ENCODE measurements around the gene MKNK2.

MKNK2 gene

DNA sequence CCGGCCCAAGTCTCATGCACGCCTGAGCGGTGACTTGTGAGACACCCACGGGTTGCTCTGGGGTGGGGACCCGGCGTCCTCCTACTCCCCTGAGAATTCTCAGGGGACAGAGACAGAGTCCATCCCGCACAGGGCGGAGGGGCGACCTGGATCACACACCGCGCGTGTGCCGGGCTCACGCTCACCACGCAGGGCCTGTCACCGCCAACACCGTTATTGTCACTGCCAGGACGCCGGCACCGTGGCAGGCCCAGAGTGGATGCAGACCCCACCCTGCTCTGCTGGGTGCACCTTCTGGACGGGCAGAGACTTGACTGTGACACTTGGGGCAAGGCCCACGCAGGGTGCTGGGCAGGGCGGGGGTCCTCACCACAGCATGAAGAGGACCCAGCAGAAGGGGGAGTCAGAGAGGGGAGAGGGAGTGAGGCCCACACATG, 28.8 kb upstream of the MKNK2 start:
- no peak for TF ChIP-seq TEAD4 (IDR thresholded peaks at IDR 0.05)
- TF ChIP-seq ZBTB7A (IDR thresholded peaks at IDR 0.05; ENCODE audit: low read depth): no peak
- TF ChIP-seq, protein P1, sequence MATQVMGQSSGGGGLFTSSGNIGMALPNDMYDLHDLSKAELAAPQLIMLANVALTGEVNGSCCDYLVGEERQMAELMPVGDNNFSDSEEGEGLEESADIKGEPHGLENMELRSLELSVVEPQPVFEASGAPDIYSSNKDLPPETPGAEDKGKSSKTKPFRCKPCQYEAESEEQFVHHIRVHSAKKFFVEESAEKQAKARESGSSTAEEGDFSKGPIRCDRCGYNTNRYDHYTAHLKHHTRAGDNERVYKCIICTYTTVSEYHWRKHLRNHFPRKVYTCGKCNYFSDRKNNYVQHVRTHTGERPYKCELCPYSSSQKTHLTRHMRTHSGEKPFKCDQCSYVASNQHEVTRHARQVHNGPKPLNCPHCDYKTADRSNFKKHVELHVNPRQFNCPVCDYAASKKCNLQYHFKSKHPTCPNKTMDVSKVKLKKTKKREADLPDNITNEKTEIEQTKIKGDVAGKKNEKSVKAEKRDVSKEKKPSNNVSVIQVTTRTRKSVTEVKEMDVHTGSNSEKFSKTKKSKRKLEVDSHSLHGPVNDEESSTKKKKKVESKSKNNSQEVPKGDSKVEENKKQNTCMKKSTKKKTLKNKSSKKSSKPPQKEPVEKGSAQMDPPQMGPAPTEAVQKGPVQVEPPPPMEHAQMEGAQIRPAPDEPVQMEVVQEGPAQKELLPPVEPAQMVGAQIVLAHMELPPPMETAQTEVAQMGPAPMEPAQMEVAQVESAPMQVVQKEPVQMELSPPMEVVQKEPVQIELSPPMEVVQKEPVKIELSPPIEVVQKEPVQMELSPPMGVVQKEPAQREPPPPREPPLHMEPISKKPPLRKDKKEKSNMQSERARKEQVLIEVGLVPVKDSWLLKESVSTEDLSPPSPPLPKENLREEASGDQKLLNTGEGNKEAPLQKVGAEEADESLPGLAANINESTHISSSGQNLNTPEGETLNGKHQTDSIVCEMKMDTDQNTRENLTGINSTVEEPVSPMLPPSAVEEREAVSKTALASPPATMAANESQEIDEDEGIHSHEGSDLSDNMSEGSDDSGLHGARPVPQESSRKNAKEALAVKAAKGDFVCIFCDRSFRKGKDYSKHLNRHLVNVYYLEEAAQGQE (IDR thresholded peaks at IDR 0.05; ENCODE audit: low read depth): no peak
- no peak for TF ChIP-seq EP300 (IDR thresholded peaks at IDR 0.05; ENCODE audit: borderline replicate concordance)
- no peak for TF ChIP-seq NFIC (IDR thresholded peaks at IDR 0.05)
- TF ChIP-seq TCF12 (IDR thresholded peaks at IDR 0.05; ENCODE audit: low read depth): no peak
- no peak for TF ChIP-seq MAX (IDR thresholded peaks at IDR 0.05)
- no peak for TF ChIP-seq CREB1 (IDR thresholded peaks at IDR 0.05; ENCODE audit: low read depth)
- no peak for TF ChIP-seq FOXM1 (IDR thresholded peaks at IDR 0.05; ENCODE audit: borderline replicate concordance, low read depth)
- TF ChIP-seq TAF1 (IDR thresholded peaks at IDR 0.05; ENCODE audit: low read depth): no peak
- TF ChIP-seq CEBPB (IDR thresholded peaks at IDR 0.05): no peak
- TF ChIP-seq RAD21 (IDR thresholded peaks at IDR 0.05; ENCODE audit: low read depth): no peak
- no peak for TF ChIP-seq YY1 (IDR thresholded peaks at IDR 0.05; ENCODE audit: low read depth)
- no peak for TF ChIP-seq EGR1 (IDR thresholded peaks at IDR 0.05)
- no peak for TF ChIP-seq USF1 (IDR thresholded peaks at IDR 0.05)

GRCh38 chr19:2079076-2079864, 28.2 kb upstream of the MKNK2 start:
- TF ChIP-seq EP300 (IDR thresholded peaks at IDR 0.05; ENCODE audit: borderline replicate concordance) (no peak), ZBTB7A (IDR thresholded peaks at IDR 0.05; ENCODE audit: low read depth) (no peak), TAF1 (IDR thresholded peaks at IDR 0.05; ENCODE audit: low read depth) (no peak), TEAD4 (IDR thresholded peaks at IDR 0.05) (no peak), CEBPB (IDR thresholded peaks at IDR 0.05) (no peak), MAX (IDR thresholded peaks at IDR 0.05) (no peak), EGR1 (IDR thresholded peaks at IDR 0.05) (no peak), CREB1 (IDR thresholded peaks at IDR 0.05; ENCODE audit: low read depth) (no peak), FOXM1 (IDR thresholded peaks at IDR 0.05; ENCODE audit: borderline replicate concordance, low read depth) (no peak), TCF12 (IDR thresholded peaks at IDR 0.05; ENCODE audit: low read depth) (no peak), USF1 (IDR thresholded peaks at IDR 0.05) (no peak), NFIC (IDR thresholded peaks at IDR 0.05) (no peak), YY1 (IDR thresholded peaks at IDR 0.05; ENCODE audit: low read depth) (no peak)
- TF ChIP-seq, protein P1 (IDR thresholded peaks at IDR 0.05; ENCODE audit: low read depth): no peak

DNA sequence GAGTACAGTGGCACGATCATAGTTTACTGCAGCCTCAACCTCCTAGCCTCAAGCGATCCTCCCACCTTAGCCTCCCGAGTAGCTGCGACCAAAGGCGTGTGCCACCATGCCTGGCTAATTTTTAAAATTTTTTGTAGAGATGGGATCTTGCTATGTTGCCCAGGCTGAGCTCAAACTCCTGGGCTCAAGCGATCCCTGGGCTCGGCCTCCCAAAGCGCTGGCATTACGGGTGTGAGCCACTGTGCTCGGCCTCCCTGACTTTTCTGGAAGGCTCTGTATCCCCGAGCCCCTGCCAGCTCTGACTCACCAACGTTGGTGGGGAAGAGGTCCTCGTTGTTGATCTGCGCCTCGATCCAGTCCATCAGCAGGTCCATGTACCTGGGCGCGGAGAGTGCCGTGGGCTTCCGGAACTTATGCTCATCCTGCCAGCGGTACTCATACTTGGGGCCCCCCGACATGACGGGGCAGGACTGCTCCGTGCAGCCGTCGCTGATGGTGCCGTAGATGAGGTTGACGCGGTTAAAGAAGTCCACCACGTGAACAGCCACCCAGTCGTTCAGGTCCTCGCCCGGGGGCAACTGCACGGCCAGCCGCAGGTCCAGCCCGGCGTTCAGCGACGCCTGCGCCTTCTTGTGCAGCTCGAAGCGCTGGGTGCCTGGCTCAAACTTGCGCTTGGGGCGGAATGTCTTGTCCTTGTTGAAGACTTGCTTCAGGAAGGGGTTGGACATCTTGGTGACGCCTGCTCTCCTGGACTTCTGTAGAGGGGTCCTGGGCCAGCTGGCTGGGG, 27.0 kb upstream of the MKNK2 start:
- TF ChIP-seq FOXM1 (IDR thresholded peaks at IDR 0.05; ENCODE audit: borderline replicate concordance, low read depth) (no peak), EP300 (IDR thresholded peaks at IDR 0.05; ENCODE audit: borderline replicate concordance) (no peak)

- TF ChIP-seq EP300 (IDR thresholded peaks at IDR 0.05; ENCODE audit: borderline replicate concordance) (no peak), CEBPB (IDR thresholded peaks at IDR 0.05) (no peak), EGR1 (IDR thresholded peaks at IDR 0.05) (no peak), TAF1 (IDR thresholded peaks at IDR 0.05; ENCODE audit: low read depth) (no peak), FOXM1 (IDR thresholded peaks at IDR 0.05; ENCODE audit: borderline replicate concordance, low read depth) (no peak), NFIC (IDR thresholded peaks at IDR 0.05) (no peak), MAX (IDR thresholded peaks at IDR 0.05) (no peak), CREB1 (IDR thresholded peaks at IDR 0.05; ENCODE audit: low read depth) (no peak), RAD21 (IDR thresholded peaks at IDR 0.05; ENCODE audit: low read depth) (no peak), TEAD4 (IDR thresholded peaks at IDR 0.05) (no peak), TCF12 (IDR thresholded peaks at IDR 0.05; ENCODE audit: low read depth) (no peak), YY1 (IDR thresholded peaks at IDR 0.05; ENCODE audit: low read depth) (no peak)
- TF ChIP-seq, protein P1 (IDR thresholded peaks at IDR 0.05; ENCODE audit: low read depth): no peak
Observed at GRCh38 chr19:2077398-2077797, 26.4 kb upstream of the MKNK2 start.

All from Ishikawa (cell line).